GM21529 (cell line): ENCODE results near the gene PTPRD.
A peak's percentile ranks its signal among the peaks of the same experiment; 100 is the strongest.

Source experiments
- ATAC-seq: cut with Tn5 transposase; IDR thresholded peaks from one replicate; pipeline ENCODE4 v1.9.1; 2021; ENCODE audit not compliant: unreplicated experiment

The PTPRD gene

DNA sequence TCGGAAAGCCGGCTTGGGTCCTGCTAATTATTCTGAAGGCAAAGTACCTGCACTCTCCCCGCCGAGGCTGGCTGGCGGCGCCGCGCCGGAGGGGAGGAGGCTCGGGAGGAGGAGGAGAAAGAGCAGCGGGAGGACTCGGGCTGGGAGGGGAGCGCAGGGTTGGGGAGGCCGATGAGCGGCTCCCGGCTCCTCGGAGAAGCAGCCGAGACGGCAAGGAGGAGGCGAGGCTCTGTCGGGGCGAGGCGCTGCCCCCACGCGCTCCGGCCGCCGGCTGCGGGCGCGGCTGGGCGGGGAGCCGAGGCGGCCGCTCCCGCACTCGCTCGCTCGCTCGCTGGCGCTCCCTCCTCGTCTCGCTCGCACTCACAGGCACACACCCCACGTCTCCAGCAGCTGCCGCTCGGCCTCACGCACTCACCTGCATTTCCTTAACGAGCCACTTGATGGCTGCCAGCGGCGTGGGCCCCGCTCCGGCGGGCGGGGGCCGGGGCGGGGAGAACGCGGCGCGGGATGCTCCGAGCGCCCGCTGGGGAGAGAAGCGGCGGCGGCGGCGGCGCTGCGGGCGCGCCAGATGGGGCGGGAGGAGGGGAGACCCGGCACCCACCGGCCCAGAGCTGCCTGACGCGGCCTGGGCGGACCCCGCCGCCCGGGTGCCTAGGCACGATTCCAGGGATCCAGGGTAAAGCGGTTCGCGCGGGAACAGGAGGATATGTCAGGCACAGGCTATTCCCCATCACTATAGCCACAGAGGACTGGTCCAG lies at the start of gene PTPRD:
PTPRD (minus strand) TSS at position 362 of the 758 bp plus-strand sequence.
- ATAC-seq: peak; percentile 98

GRCh38 chr9:10661994-10662393 lies 49.2 kb upstream of the PTPRD start:
- no peak for ATAC-seq

GRCh38 chr9:10661376-10661775 lies 48.6 kb upstream of the PTPRD start:
- ATAC-seq: no peak

DNA sequence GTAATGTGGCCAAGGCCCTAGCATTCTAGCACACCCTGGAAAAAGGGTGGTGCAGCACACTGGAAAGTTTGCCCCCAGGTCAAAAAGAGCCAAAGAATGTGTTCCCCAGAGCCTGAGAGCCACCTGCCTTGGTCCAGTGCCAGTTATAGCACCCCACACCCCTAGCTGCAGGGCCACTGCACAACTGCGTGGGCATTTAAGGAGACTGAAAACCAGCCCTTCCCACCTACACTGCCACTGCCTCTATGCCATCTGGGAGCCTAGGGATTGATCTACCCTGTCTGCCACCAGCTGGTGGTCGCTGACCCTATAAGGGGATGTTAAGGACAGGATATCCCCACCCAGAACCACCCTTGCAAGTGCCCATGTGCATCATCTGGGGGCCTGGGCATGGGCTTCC lies 38.2 kb upstream of the PTPRD start:
- no peak for ATAC-seq

DNA sequence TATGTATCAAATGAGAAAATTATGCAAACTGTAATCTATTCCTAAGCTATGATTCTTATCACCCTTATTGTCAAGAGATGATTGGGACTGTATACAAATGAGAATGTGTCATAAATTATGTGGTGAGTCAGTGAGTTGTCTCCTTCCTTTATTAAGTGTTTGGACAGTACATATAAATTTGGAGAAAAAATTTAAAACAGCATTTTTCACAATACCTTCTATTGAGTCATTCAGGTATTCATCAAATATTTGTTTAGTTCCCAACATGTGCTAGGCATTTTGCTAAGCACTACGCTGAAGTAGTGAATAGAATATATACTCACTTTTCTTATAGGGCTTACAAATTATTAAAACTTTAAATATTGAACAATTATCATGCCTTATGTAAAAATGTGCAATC lies 36.3 kb upstream of the PTPRD start:
- ATAC-seq: no peak

- no peak for ATAC-seq
These were observed 21.0 kb upstream of the PTPRD start for GRCh38 chr9:10633785-10634184.

- no peak for ATAC-seq
These were observed 1.5 kb upstream of the PTPRD start for GRCh38 chr9:10614196-10614800.

GRCh38 chr9:10613419-10613818 lies 617 bp upstream of the PTPRD start:
- ATAC-seq: no peak

GRCh38 chr9:10605388-10605787 lies 7.4 kb downstream of the PTPRD start:
- no peak for ATAC-seq

DNA sequence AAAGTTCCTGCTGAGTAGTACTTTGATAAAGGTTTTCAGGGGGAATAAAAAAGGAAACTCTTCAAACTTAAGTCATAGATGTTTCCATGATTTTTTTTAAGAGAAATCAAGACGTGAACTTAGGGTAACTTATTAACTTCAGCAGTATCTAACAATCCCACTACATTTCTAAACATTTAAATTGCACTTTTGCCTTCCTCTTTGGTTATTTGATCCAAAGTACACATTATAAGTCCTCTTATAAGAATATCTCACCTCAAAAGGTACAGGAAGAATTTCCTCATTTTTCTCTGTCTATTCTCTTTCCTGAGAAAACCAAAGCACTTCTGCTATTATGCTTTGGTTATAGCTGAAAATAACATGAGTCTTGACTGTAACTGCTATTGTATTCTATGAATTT lies 7.9 kb downstream of the PTPRD start:
- ATAC-seq: no peak

GRCh38 chr9:10597801-10598200 lies 15.0 kb downstream of the PTPRD start:
- no peak for ATAC-seq

DNA sequence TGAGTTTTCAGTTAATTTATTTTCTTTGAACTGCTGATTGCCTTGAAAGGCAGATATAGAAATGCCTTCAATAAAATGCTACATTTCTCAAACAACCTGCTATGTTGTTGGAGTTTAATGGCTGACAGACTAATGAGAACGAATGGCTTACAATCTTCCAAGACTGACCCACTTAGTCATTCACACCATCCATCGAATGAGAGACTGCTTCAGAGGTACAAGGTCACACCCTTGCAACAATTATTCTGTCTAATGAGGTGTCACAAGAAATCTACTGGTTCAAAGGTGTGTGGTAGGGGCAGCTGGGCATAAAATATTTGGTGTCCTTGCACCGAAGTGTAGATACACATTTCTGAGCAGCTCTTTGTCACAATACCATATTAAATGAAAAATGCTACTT lies 18.3 kb downstream of the PTPRD start:
- no peak for ATAC-seq

- no peak for ATAC-seq
These were observed 26.4 kb downstream of the PTPRD start for GRCh38 chr9:10586407-10586806.

GRCh38 chr9:10571699-10572098 lies 41.1 kb downstream of the PTPRD start:
- no peak for ATAC-seq

DNA sequence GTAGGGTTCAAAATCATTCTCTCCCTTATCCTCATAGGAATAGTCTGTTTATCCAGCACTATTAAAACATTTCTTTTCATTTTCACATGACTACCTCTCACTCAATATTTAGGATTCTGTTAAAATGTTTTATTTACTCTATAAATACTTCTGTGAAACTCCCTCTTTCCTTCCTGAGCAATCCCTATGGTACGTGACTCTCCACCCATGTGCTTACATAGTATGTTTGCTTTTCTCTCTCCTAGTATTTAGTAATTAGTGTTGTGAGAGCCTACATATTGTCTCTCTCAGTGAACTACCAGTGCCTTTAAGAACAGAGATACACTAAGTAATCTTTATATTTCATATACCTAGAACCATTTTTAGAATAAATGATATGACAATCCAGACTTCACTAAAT lies 46.0 kb downstream of the PTPRD start:
- ATAC-seq: no peak

DNA sequence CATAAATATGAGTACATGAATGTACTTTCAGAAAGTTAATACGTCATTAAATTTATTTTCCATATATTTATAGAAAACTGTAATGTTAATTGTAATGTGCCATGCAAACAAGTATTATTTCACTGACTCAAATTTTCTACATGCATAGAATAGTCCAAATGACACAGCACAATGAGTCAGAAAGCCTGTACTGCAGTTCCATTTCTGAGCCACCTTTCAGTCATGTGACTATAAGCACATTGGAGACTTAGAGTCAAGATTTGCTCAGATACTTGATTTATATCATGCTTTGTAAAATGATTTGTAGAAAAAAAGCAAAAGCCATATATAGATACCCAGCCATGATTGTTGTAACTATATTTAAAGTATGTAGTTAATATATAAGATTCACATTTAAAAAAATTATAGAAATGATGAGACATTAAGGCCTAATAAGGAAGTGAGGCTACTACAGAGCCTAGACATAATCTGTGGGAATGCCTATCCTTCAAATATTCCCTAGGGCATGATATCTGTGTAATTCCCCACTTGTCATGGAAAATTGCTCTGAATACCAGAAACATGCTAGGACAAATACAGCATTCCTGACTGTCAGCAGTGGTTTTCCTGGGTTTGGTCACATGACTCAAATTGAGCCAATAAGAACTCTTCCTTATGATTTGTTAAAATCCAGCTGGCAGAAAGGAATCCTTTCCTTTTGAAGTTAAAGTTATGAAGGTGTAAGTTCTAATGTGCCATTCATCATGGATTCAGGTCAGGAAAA lies 50.0 kb downstream of the PTPRD start:
- no peak for ATAC-seq

DNA sequence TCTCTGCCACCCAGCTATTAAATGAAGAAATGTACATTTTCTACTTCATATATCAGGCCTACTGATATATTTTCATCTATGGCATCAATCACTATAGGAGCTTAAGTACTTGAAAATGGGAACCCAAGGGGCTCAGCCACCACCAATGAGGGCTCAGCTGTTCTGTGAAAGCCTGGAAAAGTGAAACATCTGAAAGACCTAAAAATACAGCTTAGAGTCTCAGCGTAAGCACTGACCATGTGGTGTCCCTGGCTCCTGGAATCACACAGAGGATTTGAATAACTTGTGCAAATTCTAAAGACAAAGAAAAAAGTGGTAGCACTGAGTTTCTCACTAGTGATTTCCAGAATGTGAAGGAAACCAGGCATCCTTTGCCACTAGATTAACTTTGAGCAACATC lies 64.5 kb downstream of the PTPRD start:
- no peak for ATAC-seq

GRCh38 chr9:10538073-10538472 lies 74.7 kb downstream of the PTPRD start:
- ATAC-seq: no peak

DNA sequence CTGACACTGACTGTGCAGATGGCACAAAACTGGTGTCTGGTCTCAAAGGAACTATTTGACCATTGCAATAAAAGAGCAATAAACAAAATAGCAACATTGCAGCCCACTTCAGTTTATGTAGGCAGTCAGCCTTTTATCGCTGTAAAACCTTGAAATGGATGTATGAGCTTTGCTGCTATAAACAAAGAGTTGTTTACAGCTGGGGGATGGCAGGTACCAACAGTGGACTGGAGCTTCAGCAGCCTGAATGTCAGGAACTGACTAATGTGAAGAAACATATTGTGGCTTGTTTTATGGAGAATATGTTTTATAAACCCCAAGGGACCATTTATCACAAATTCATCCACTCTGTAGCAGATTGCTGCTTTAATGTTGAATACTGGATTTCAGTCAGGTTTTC lies 78.0 kb downstream of the PTPRD start:
- ATAC-seq: no peak

DNA sequence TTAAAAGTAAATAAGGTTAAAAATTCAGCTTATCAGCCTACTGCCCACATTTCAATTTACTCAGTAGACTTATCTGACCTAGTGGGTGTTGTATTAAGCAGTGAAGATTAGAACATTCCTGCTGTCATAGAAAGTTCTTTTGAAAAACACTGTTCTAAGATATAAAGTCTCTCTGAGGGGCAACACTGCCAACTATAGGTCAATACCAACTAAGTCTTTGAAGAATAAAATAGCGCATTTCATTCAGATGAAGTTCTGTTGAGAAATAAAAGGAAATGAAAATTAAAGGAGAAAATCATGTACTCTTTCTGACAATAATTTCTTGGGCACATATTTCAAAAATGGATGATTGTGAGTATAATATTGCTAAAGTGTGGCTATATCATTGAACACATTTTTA lies 86.8 kb downstream of the PTPRD start:
- no peak for ATAC-seq

- no peak for ATAC-seq
These were observed 89.6 kb downstream of the PTPRD start for GRCh38 chr9:10523164-10523563.

DNA sequence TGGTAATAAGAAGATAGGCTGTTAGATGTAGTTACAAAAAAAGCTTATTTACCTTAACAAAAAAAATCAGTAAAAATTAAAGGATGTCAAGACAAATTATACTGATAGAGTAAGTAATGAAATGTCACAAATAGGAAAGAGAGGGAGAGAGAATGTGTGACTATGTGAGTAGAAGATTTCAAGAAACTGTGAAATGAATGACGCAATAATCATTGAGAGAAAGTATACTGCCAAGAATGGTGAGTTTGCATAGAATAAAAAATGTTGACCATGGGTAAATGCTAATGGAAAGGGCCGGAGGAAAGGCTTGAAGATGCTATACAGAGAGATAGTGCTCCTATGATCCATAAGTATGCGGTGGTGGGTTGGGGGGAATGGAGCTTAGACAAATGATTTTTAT lies 100.7 kb downstream of the PTPRD start:
- no peak for ATAC-seq
